WTC11 (cell line): ENCODE data around the gene NRROS. TPM values are rescaled to one million over a fixed set of nuclear protein-coding genes. Genes with fewer than 3 reads are reported as not detected.
A peak's percentile ranks its signal among the peaks of the same experiment; 100 is the strongest.

ENCODE experiments used
- ATAC-seq: fragments of 200-7000 bp; cut with Tn5 transposase; 2 replicates; pipeline ENCODE4 v1.10.0; 2021; ENCODE audit warnings: mild to moderate bottlenecking, moderate library complexity
- CTCF ChIA-PET: fragments of 300-600 bp; sonication (Branson Sonifier 250); formaldehyde crosslinking; loops from one replicate; lab custom pipeline; 2021; ENCODE audit warnings: antibody characterized with exemption; lab: Charles Lee
- POLR2A ChIA-PET: fragments of 350-600 bp; sonication (Branson Sonifier 250); formaldehyde crosslinking; loops from one replicate; lab custom pipeline; 2021; ENCODE audit warnings: antibody characterized with exemption; lab: Charles Lee
- DNase-seq: peaks from one replicate; pipeline ENCODE4 v3.0.0; 2021; ENCODE audit warnings: low spot score
- H3K27ac Mint-ChIP-seq: 2 replicates; pipeline ENCODE4 v1.8.0; 2021; ENCODE audit warnings: mixed read lengths
- H3K27me3 Mint-ChIP-seq: 2 replicates; pipeline ENCODE4 v1.8.0; 2021; ENCODE audit warnings: low read depth, mild to moderate bottlenecking, moderate library complexity, mixed read lengths
- H3K36me3 Mint-ChIP-seq: 2 replicates; pipeline ENCODE4 v1.8.0; 2021; ENCODE audit warnings: mixed read lengths
- H3K4me1 Mint-ChIP-seq: 2 replicates; pipeline ENCODE4 v1.8.0; 2022; ENCODE audit warnings: mixed read lengths
- H3K4me3 Mint-ChIP-seq: 2 replicates; pipeline ENCODE4 v1.8.0; 2021; ENCODE audit warnings: mild to moderate bottlenecking, moderate library complexity, mixed read lengths
- H3K9me3 Mint-ChIP-seq: 2 replicates; pipeline ENCODE4 v1.8.0; 2021; ENCODE audit warnings: mixed read lengths
- CDX4 ChIP-seq: fragments of 250-450 bp; sonication (Bioruptor Pico); IDR thresholded peaks from 2 replicates; pipeline ENCODE4 v1.9.0; 2021; ENCODE audit warnings: moderate library complexity, mild to moderate bottlenecking, inconsistent platforms, borderline replicate concordance
- CREB1 ChIP-seq: sonication (generic); formaldehyde crosslinking; IDR thresholded peaks from 2 replicates; pipeline ENCODE4 v1.8.0; 2023; ENCODE audit warnings: mild to moderate bottlenecking, missing genetic modification reagents
- CREM ChIP-seq: sonication (generic); formaldehyde crosslinking; IDR thresholded peaks from 2 replicates; pipeline ENCODE4 v1.8.1; 2022; ENCODE audit warnings: mild to moderate bottlenecking, missing genetic modification reagents, moderate library complexity
- E2F4 ChIP-seq: sonication (generic); formaldehyde crosslinking; IDR thresholded peaks from 2 replicates; pipeline ENCODE4 v1.8.1; 2022; ENCODE audit warnings: low read depth, mild to moderate bottlenecking, moderate library complexity, missing genetic modification reagents, borderline replicate concordance
- FOXP1 ChIP-seq: sonication (generic); formaldehyde crosslinking; IDR thresholded peaks from 2 replicates; pipeline ENCODE4 v1.8.0; 2022; ENCODE audit warnings: missing genetic modification reagents, mild to moderate bottlenecking, moderate library complexity, borderline replicate concordance
- GABPB1 ChIP-seq: sonication (generic); formaldehyde crosslinking; IDR thresholded peaks from 2 replicates; pipeline ENCODE4 v1.8.1; 2023; ENCODE audit warnings: mild to moderate bottlenecking, missing genetic modification reagents
- NFATC4 ChIP-seq: fragments of 250-450 bp; sonication (Bioruptor Pico); IDR thresholded peaks from 2 replicates; pipeline ENCODE4 v1.9.0; 2021; ENCODE audit warnings: mild to moderate bottlenecking
- NFE2L1 ChIP-seq: sonication (generic); formaldehyde crosslinking; IDR thresholded peaks from 2 replicates; pipeline ENCODE4 v1.8.1; 2023; ENCODE audit warnings: missing genetic modification reagents
- NR1H2 ChIP-seq: sonication (generic); formaldehyde crosslinking; IDR thresholded peaks from 2 replicates; pipeline ENCODE4 v1.9.0; 2021; ENCODE audit warnings: mild to moderate bottlenecking, moderate library complexity, missing genetic modification reagents
- RELA ChIP-seq: sonication (generic); formaldehyde crosslinking; IDR thresholded peaks from 2 replicates; pipeline ENCODE4 v1.8.1; 2022; ENCODE audit warnings: missing genetic modification reagents, mild to moderate bottlenecking, borderline replicate concordance
- SMAD3 ChIP-seq: sonication (generic); formaldehyde crosslinking; IDR thresholded peaks from 2 replicates; pipeline ENCODE4 v1.8.0; 2022; ENCODE audit warnings: missing genetic modification reagents, mild to moderate bottlenecking, borderline replicate concordance
- TCF7 ChIP-seq: sonication (generic); formaldehyde crosslinking; IDR thresholded peaks from 2 replicates; pipeline ENCODE4 v1.8.0; 2022; ENCODE audit warnings: mild to moderate bottlenecking, low read depth, missing genetic modification reagents, moderate library complexity
- TEAD4 ChIP-seq: sonication (generic); formaldehyde crosslinking; IDR thresholded peaks from 2 replicates; pipeline ENCODE4 v1.8.0; 2022; ENCODE audit warnings: mild to moderate bottlenecking, missing genetic modification reagents
- ZBTB21 ChIP-seq: sonication (generic); formaldehyde crosslinking; IDR thresholded peaks from 2 replicates; pipeline ENCODE4 v1.8.1; 2023; ENCODE audit warnings: mild to moderate bottlenecking, missing genetic modification reagents, borderline replicate concordance
- ZMAT4 ChIP-seq: fragments of 250-450 bp; sonication (Bioruptor Pico); IDR thresholded peaks from 2 replicates; pipeline ENCODE4 v1.9.0; 2021; ENCODE audit warnings: mild to moderate bottlenecking
- ZNF232 ChIP-seq: sonication (generic); formaldehyde crosslinking; IDR thresholded peaks from 2 replicates; pipeline ENCODE4 v1.8.0; 2022; ENCODE audit warnings: mild to moderate bottlenecking, missing genetic modification reagents
- ZNF317 ChIP-seq: sonication (generic); formaldehyde crosslinking; IDR thresholded peaks from 2 replicates; pipeline ENCODE4 v1.8.1; 2023; ENCODE audit warnings: low read depth, mild to moderate bottlenecking, moderate library complexity, missing genetic modification reagents, borderline replicate concordance
- ZNF423 ChIP-seq: fragments of 250-450 bp; sonication (Bioruptor Pico); IDR thresholded peaks from 2 replicates; pipeline ENCODE4 v2.1.2; 2022; ENCODE audit warnings: mild to moderate bottlenecking, moderate library complexity
- ZNF425 ChIP-seq: fragments of 250-450 bp; sonication (Bioruptor Pico); conservative IDR thresholded peaks from 2 replicates; pipeline ENCODE4 v1.9.0; 2021; ENCODE audit warnings: mild to moderate bottlenecking
- ZSCAN18 ChIP-seq: fragments of 250-450 bp; sonication (Bioruptor Pico); IDR thresholded peaks from 2 replicates; pipeline ENCODE4 v2.1.2; 2022; ENCODE audit warnings: mild to moderate bottlenecking, moderate library complexity
- total RNA-seq: library from RNA; stranded (reverse); gene quantifications from 3 replicates; pipeline ENCODE4 v1.2.3, GENCODE V29; 2021

Gene NRROS
- total RNA-seq, 1 experiment from 2014 or later: 3.1 TPM

DNA sequence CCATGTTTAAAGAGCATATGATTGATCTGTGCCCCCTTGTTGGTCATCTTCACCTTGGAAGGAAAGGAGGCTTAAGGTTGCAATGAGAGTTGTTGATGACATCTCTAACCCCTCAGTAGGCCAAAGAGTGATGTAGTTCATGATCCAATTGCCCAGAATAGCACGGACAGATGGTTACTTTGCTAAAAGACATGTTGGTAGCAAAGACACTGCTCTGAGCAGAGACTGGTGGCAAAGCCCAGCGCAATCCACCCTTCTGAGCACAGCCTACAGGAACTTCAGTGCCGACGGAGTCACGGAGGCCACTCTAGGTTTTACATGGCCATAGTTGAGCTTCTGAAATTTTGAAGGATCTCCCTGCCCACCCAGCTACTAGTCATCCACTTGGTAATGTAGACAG is 49.2 kb upstream of the NRROS start:
- TF ChIP-seq ZNF317 (CRISPR knock-in tag) (no peak), SMAD3 (CRISPR knock-in tag) (no peak), CREM (CRISPR knock-in tag) (no peak), RELA (CRISPR knock-in tag) (no peak), ZSCAN18 (CRISPR knock-in tag) (no peak), ZMAT4 (CRISPR knock-in tag) (no peak), ZBTB21 (CRISPR knock-in tag) (no peak), TEAD4 (CRISPR knock-in tag) (no peak), CDX4 (CRISPR knock-in tag) (no peak), NFE2L1 (no peak), GABPB1 (no peak), FOXP1 (CRISPR knock-in tag) (no peak), ZNF232 (CRISPR knock-in tag) (no peak), TCF7 (CRISPR knock-in tag) (no peak), E2F4 (CRISPR knock-in tag) (no peak), CREB1 (no peak)
- ChIA-PET CTCF (interaction anchor here (1.0 to 2.5 kb wide), 2 partner anchors 19 to 95 kb away, joined by 3 to 9 read pairs; no protein-coding TSS in a partner anchor), POLR2A (no interaction called here)
- H3K4me3 Mint-ChIP-seq: no peak overlapping the region
- DNase-seq (no peak), ATAC-seq (no peak)
- peaks cover 11% of the 10 kb centered on the region for H3K4me1 Mint-ChIP-seq
- H3K27ac Mint-ChIP-seq: no peak overlapping the region
- H3K27me3 Mint-ChIP-seq: no peaks in the 10 kb centered on the region
- no peaks in the 10 kb centered on the region for H3K36me3 Mint-ChIP-seq
- H3K9me3 Mint-ChIP-seq: no peaks in the 10 kb centered on the region

- TF ChIP-seq ZNF425 (CRISPR knock-in tag) (no peak), NFATC4 (no peak), ZNF232 (CRISPR knock-in tag) (no peak), NR1H2 (no peak), ZNF423 (CRISPR knock-in tag) (no peak)
- ATAC-seq: peak; percentile 66
- Mint-ChIP-seq H3K27ac (no peak overlapping the region; the same call in 1 of the 2 replicates), H3K27me3 (no peaks in the 10 kb centered on the region), H3K4me3 (no peak overlapping the region), H3K9me3 (no peaks in the 10 kb centered on the region), H3K36me3 (no peaks in the 10 kb centered on the region), H3K4me1 (no peaks in the 10 kb centered on the region)
- ChIA-PET CTCF (no interaction called here), POLR2A (no interaction called here)
- DNase-seq: no peak
Measured at GRCh38 chr3:196596355-196596754, 43.1 kb upstream of the NRROS start.
